ENCODE data around the gene ROR1.

ROR1 gene

DNA sequence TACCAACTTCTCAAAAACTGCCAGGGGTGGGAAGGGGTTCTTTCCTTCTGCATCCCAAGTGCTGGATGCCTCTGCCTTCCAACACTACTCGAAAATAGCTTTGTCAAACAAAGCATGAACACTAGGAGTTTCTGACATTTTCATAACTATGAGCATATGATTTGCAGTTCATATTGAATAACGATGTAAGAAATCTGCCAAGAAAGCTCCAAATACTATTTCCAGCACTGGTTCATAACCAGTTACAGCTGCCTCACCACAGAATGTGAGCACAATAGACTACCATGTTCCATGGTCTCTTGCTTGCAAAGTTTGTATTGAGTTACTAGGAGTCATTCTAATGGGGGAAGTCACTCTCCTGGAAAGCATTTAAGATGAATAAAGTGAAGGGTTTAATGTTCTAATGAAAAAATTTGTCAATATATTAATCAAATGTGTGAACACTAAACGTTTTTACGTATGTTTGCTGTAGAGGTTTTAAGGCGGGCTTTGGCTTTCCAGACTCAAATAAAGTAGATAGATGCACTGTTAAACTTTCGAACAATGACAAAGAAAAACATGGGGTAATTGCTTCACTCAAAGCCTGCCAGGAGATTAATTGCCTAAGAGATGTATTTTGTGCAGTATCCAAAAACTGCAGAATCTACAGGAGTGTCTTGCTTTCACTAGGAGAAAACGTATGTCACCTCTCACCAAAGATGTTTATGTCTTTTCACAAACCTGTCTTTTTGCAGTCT is 351.1 kb downstream of the ROR1 start:
- in situ Hi-C loops (cut with MboI; ENCODE audit: low sequenced_read_pairs), result no loop called here

GRCh38 chr1:64126581-64126980 is 352.8 kb downstream of the ROR1 start:
- in situ Hi-C loops (cut with MboI; ENCODE audit: low sequenced_read_pairs), result no loop called here

GRCh38 chr1:64127297-64127696 is 353.5 kb downstream of the ROR1 start:
- in situ Hi-C loops (cut with MboI; ENCODE audit: low sequenced_read_pairs), result no loop called here

- in situ Hi-C loops (cut with MboI; ENCODE audit: low sequenced_read_pairs), result no loop called here
Observed at GRCh38 chr1:64129701-64130100, 355.9 kb downstream of the ROR1 start.

- in situ Hi-C loops (cut with MboI; ENCODE audit: low sequenced_read_pairs), result no loop called here
Observed at GRCh38 chr1:64131155-64131554, 357.3 kb downstream of the ROR1 start.

DNA sequence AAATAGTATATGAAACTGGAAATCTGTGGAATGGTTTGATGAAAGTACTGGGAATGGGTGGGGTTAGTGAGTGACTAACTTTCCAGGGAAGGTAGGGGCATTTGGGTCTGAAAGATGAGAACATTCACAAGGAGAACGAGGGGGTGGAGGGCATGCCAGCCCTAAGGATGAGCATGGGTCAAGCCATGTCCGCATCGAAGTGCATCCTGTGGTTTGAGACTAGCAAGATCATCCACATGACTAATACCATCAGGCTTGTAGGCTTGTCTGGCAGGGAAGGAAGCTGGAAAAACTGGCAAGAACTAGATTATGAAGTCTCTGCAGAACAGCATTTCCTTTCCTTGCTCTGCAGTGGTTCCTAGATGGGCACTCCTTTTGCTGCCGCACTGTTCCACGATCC is 359.2 kb downstream of the ROR1 start:
- in situ Hi-C loops (cut with MboI; ENCODE audit: low sequenced_read_pairs), result no loop called here

DNA sequence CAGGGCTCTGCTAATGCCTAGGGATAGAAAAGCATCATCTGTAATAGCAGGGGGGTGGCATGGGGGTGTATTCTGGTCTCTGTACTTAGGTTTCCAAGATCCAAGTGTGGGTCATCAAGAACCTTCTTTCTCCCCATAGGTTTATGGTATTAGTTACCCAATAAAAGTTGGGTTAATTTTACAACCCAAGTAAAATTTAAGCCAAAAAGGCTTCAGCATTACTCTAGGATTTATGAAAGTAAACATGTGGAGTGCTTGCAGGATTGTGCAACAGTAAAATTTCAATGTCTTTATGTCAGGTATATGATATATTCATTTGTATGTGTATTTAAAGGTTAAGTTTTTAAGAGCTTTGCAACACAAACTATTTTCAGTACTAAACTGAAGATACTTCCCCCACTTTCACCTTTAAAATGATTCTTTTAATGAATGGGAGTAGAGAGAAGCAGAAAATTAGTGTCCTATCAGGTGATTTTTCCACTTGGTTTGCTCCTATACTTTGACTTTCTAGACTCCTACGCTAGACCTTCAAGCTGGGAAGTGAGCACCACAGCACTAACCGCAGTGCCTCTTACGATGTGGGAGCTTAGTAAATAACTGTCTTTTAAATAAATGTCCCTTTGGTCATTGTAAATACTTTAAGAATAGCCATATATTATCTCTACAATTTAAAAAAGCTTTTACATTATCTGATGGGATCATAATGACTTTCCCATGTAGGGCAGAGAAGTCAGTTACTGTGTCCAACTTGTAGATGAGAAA is 361.8 kb downstream of the ROR1 start:
- in situ Hi-C loops (cut with MboI; ENCODE audit: low sequenced_read_pairs), result no loop called here

DNA sequence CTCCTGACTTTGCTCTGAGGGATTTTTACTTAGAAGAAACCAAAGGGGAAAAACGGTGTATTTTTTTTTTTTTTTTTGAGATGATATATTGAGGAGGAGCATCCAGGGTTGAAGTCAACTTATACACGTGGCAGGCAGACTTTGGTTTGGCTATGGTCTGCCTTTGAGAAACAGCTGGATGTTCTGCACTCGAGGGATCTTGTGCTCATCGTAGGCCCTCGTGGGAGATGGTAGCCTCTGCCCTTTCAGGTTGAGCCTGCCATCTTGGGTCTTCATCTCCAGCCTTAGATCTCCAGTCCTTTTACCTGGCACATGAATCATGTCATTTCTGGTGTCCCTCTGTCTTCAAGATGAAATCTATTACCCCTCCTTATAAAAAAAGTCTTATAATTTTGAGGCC is 362.5 kb downstream of the ROR1 start:
- in situ Hi-C loops (cut with MboI; ENCODE audit: low sequenced_read_pairs), result no loop called here

- in situ Hi-C loops (cut with MboI; ENCODE audit: low sequenced_read_pairs), result no loop called here
Observed at GRCh38 chr1:64136752-64137411, 363.1 kb downstream of the ROR1 start.

DNA sequence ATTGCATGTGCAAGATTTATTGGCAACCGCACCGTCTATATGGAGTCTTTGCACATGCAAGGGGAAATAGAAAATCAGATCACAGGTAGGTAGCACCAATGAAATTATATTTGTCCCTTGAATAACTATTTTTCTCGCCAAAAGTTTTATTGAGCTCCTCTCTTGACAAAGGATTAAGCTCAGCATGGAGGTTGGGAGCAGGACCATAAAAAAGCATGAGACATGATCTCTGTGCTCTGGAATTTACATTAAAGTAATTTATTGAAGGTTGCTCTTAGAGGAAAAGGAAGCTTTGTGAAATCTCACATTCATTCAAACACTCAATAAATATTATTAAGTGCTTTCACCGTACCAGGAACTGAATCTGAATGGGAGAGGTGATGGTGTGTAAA is 363.6 kb downstream of the ROR1 start:
- in situ Hi-C loops (cut with MboI; ENCODE audit: low sequenced_read_pairs), result no loop called here

GRCh38 chr1:64139877-64140276 is 366.1 kb downstream of the ROR1 start:
- in situ Hi-C loops (cut with MboI; ENCODE audit: low sequenced_read_pairs), result no loop called here

- in situ Hi-C loops (cut with MboI; ENCODE audit: low sequenced_read_pairs), result no loop called here
Observed at GRCh38 chr1:64140596-64140995, 366.8 kb downstream of the ROR1 start.

DNA sequence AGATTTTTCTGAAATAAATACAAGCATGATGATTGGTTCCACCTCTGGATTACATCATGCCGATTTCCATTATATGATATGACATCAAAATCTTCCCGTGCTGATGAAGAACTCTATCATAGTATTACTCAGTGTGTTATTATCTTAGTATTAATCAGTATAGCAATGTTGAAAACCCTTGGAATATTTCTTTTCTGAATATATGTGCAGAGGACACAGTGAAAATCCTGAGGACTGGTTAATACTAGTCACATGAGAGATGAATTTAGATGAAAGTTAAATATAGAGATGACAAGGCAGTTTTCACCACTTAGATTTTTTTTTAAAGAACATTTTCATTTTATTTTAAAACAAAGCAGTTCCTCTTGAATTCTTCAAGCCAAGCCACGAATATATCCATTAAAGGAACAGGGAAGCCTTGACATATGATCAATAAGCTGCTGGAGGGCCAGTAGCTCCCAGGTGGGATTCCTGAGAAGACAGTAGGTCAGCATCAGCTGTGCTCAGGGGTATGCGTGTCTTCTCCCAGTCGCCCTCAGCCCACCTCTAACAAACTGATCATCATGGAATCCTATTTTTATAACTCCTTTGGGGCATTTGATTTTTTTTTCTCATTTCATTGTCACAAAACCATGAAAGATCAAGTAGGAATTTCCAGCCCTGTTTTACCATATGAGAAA is 373.4 kb downstream of the ROR1 start:
- in situ Hi-C loops (cut with MboI; ENCODE audit: low sequenced_read_pairs), result no loop called here

DNA sequence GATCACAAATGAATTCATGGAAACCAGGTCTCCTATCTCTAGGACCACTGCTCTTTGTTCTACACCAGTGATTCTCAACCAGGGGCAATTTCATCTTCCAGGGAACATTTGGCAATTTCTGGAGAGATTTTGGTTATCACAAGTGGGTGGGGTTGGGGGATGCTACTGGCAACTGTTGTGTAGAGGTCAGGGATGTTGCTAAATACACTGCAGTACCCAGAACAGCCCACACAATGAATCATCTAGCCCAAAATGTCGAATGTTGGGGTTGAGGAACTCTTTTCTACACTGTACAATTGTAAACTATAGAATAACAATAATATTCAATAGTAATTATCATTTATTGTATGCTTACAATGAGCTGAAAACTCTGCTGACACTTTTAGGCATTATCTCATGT is 373.9 kb downstream of the ROR1 start:
- in situ Hi-C loops (cut with MboI; ENCODE audit: low sequenced_read_pairs), result no loop called here

- in situ Hi-C loops (cut with MboI; ENCODE audit: low sequenced_read_pairs), result no loop called here
Observed at GRCh38 chr1:64150266-64150665, 376.4 kb downstream of the ROR1 start.

GRCh38 chr1:64150729-64151230 is 377.0 kb downstream of the ROR1 start:
- in situ Hi-C loops (cut with MboI; ENCODE audit: low sequenced_read_pairs), result no loop called here

GRCh38 chr1:64155278-64155677 is 381.5 kb downstream of the ROR1 start:
- in situ Hi-C loops (cut with MboI; ENCODE audit: low sequenced_read_pairs), result no loop called here

DNA sequence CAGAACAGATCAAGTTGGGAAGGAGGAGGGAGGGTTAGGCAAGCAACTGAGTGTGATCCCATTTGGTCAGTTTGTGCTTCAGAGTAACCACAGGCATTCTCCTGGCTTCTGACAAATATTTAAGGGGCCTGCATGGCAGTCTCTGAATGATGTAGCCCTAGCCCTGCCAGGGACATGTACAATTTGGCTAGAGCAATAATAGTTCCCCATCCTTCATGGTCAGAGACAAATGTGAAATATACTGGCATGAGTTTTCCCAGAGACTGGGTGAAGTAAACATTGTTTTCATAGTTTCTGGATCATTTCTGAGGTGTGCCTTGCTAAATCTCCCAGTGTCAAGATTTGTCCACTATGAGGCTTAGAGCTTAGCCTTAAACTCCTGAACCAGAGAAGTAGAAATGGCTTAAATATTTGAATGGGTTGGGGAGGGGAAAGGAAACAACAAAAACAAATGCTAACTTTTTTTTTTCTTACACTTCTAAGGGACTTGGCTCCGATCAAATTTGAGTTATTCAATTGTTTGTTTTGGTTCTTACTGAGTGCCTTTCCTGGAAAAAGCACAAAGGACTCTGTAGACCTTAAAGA is 387.6 kb downstream of the ROR1 start:
- in situ Hi-C loops (cut with MboI; ENCODE audit: low sequenced_read_pairs), result no loop called here

GRCh38 chr1:64162151-64162550 is 388.3 kb downstream of the ROR1 start:
- in situ Hi-C loops (cut with MboI; ENCODE audit: low sequenced_read_pairs), result no loop called here

- in situ Hi-C loops (cut with MboI; ENCODE audit: low sequenced_read_pairs), result no loop called here
Observed at GRCh38 chr1:64162804-64163203, 389.0 kb downstream of the ROR1 start.

DNA sequence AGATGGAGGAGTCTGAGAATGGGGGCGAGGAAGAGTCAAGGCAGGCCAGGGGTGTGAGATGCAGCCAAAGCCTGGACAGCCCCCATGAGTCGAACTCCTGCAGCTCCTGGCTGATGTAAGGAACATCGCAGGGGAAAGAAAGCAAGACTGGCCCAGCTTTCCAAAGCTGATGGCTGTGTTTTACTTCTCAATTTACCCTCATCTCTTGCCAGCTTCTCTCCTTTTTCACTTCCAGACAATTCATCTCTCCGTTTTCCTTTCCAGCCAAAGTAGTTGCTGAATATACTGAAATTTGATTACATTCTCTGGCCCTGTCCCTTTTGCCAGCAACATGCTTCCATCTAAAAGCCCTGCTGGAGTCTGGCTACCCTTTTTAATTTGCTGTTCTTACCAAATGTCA is 389.6 kb downstream of the ROR1 start:
- in situ Hi-C loops (cut with MboI; ENCODE audit: low sequenced_read_pairs), result no loop called here
